ENCODE results near the gene LRP10. TPM values are rescaled to one million over a fixed set of nuclear protein-coding genes. Genes with fewer than 3 reads are reported as not detected.

Gene LRP10
- total RNA-seq, 4 donors from 2014 or later, result 31.1 to 109 (median 60.1) TPM

- H3K4me3 ChIP-seq, result no peak overlapping the region
- peak; percentile 21 to 39 for ATAC-seq
- in situ Hi-C loops (cut with MboI; ENCODE audit: low sequenced_read_pairs in 4 of 4), result no loop called here
Observed at GRCh38 chr14:22898302-22899090, 27.0 kb downstream of the LRP10 start.

GRCh38 chr14:22900081-22900799, 28.7 kb downstream of the LRP10 start:
- no peaks in the 10 kb centered on the region for H3K9me3 ChIP-seq
- no peak overlapping the region for H3K4me3 ChIP-seq
- peak; percentile 62 to 71 for ATAC-seq
- in situ Hi-C loops (cut with MboI; ENCODE audit: low sequenced_read_pairs in 4 of 4) (no loop called here), intact Hi-C loops (cut with DNase I; ENCODE audit: low total_unique reads) (loop anchor here (1.0 to 2.0 kb wide), 2 partner anchors 28 to 343 kb away; no protein-coding TSS in a partner anchor)
- TF ChIP-seq CTCF (IDR thresholded peaks at IDR 0.05 in 4 of 5, conservative IDR thresholded peaks at IDR 0.05 in 1 of 5) (peak in 4 of 5 experiments; percentile 21 to 56 (median 43)), POLR2A (IDR thresholded peaks at IDR 0.05) (no peak)
- no peaks in the 10 kb centered on the region for H3K4me1 ChIP-seq
- peaks cover 3 to 49% of the 10 kb centered on the region in 2 donors for H3K36me3 ChIP-seq
- DNase-seq, result no peak
- H3K27ac ChIP-seq, result peak overlapping the region in 1 of 4 donors; percentile 22
- no peaks in the 10 kb centered on the region for H3K27me3 ChIP-seq

More at GRCh38 chr14:22898302-22899090, 27.0 kb downstream of the LRP10 start:
- H3K4me1 ChIP-seq, result no peaks in the 10 kb centered on the region
- intact Hi-C loops (cut with DNase I; ENCODE audit: low total_unique reads), result no loop called here
- no peaks in the 10 kb centered on the region for H3K27me3 ChIP-seq
- DNase-seq, result no peak
- no peak overlapping the region for H3K27ac ChIP-seq
- TF ChIP-seq CTCF (IDR thresholded peaks at IDR 0.05 in 4 of 5, conservative IDR thresholded peaks at IDR 0.05 in 1 of 5) (no peak), POLR2A (IDR thresholded peaks at IDR 0.05) (no peak)
- peaks cover 1 to 31% of the 10 kb centered on the region in 2 donors for H3K36me3 ChIP-seq
- H3K9me3 ChIP-seq, result no peaks in the 10 kb centered on the region

- H3K4me3 ChIP-seq, result no peak overlapping the region
- no peak for DNase-seq
- H3K27me3 ChIP-seq, result no peaks in the 10 kb centered on the region
- H3K36me3 ChIP-seq, result peaks cover 8 to 65% of the 10 kb centered on the region in 2 donors
- in situ Hi-C loops (cut with MboI; ENCODE audit: low sequenced_read_pairs in 4 of 4), result no loop called here
- H3K27ac ChIP-seq, result no peak overlapping the region
- intact Hi-C loops (cut with DNase I; ENCODE audit: low total_unique reads), result loop anchor here (2.0 kb wide), 1 partner anchor 345 kb away; no protein-coding TSS in a partner anchor
- no peaks in the 10 kb centered on the region for H3K4me1 ChIP-seq
- H3K9me3 ChIP-seq, result no peaks in the 10 kb centered on the region
- no peak for ATAC-seq
- TF ChIP-seq CTCF (IDR thresholded peaks at IDR 0.05 in 4 of 5, conservative IDR thresholded peaks at IDR 0.05 in 1 of 5), result no peak
Observed at GRCh38 chr14:22901799-22902198, 30.3 kb downstream of the LRP10 start.

GRCh38 chr14:22903742-22904087, 32.2 kb downstream of the LRP10 start:
- intact Hi-C loops (cut with DNase I; ENCODE audit: low total_unique reads), result no loop called here
- H3K9me3 ChIP-seq, result no peaks in the 10 kb centered on the region
- in situ Hi-C loops (cut with MboI; ENCODE audit: low sequenced_read_pairs in 4 of 4), result no loop called here

More at GRCh38 chr14:22903742-22904087, 32.2 kb downstream of the LRP10 start:
- peaks cover 8 to 84% of the 10 kb centered on the region in 2 donors for H3K36me3 ChIP-seq
- TF ChIP-seq CTCF (IDR thresholded peaks at IDR 0.05 in 4 of 5, conservative IDR thresholded peaks at IDR 0.05 in 1 of 5), result no peak
- no peak for TF ChIP-seq POLR2A (IDR thresholded peaks at IDR 0.05)
- H3K4me1 ChIP-seq, result no peaks in the 10 kb centered on the region
- no peak overlapping the region for H3K4me3 ChIP-seq
- no peak for ATAC-seq
- no peaks in the 10 kb centered on the region for H3K27me3 ChIP-seq
- H3K27ac ChIP-seq, result no peak overlapping the region
- no peak for DNase-seq
